HepG2 (cell line): ENCODE data around the gene VSTM4. TPM values are rescaled to one million over a fixed set of nuclear protein-coding genes. Genes with fewer than 3 reads are reported as not detected.

Experiments used
- ATAC-seq: fragments of 200-7000 bp; cut with Tn5 transposase; 3 replicates; pipeline ENCODE4 v1.9.1; 2020; ENCODE audit warnings: mild to moderate bottlenecking, moderate library complexity
- BruUV-seq: library from RNA; stranded (reverse); fragments of 400-500 nt; replicated peaks from 2 replicates; lab custom pipeline; 2021; lab: Mats Ljungman, UMichigan
- CTCF ChIA-PET: fragments of 300-600 bp; formaldehyde crosslinking; extraction: SDS; loops from one replicate; lab custom pipeline; 2021; ENCODE audit warnings: low total read pairs, inconsistent platforms, low intra/inter-chr PET ratio; lab: Yijun Ruan, JAX
- POLR2A ChIA-PET: fragments of 350-600 bp; sonication (Branson Sonifier 250); formaldehyde crosslinking; loops from one replicate; lab custom pipeline; 2020; ENCODE audit warnings: antibody characterized with exemption, inconsistent platforms; lab: Yijun Ruan, JAX
- DNase-seq: peaks from one replicate; pipeline ENCODE4 v3.0.0-alpha.2; 2015; ENCODE audit warnings: low spot score
- FAIRE-seq: peaks from 3 replicates; lab custom pipeline; 2011; peaks lifted over from hg19 to GRCh38; lab: Jason Lieb, UNC
- H2AFZ ChIP-seq: one replicate; pipeline ENCODE4 v1.6.1; 2011; ENCODE audit warnings: low read length, inconsistent platforms
- H3K27ac ChIP-seq: fragments of 300-600 bp; 3 replicates; pipeline ENCODE4 v1.8.0; 2011; ENCODE audit warnings: mixed run types, mild to moderate bottlenecking, mixed read lengths, low read length, inconsistent platforms; ENCODE audit not compliant: insufficient read depth; ENCODE audit errors: extremely low read length
- H3K27me3 ChIP-seq, 2 experiments: fragments of 200-600 bp in 1 of 2; 2 replicates in 1 of 2; 3 replicates in 1 of 2; pipeline versions ENCODE4 v1.6.0 to v1.8.0; 2011; ENCODE audit warnings: low read length in 2 of 2, mild to moderate bottlenecking in 2 of 2, moderate library complexity in 2 of 2, inconsistent platforms in 1 of 2; ENCODE audit not compliant: insufficient read depth in 2 of 2, control insufficient read depth in 1 of 2
- H3K36me3 ChIP-seq, 2 experiments: fragments of 200-600 bp in 1 of 2; replicated peaks in 1 of 2; 2 replicates in 1 of 2; 3 replicates in 1 of 2; pipeline versions ENCODE4 v1.5.1 to v1.8.0; 2011; ENCODE audit warnings: low read length in 2 of 2, inconsistent platforms in 1 of 2; ENCODE audit not compliant: insufficient read depth in 2 of 2, control insufficient read depth in 1 of 2
- H3K4me1 ChIP-seq: 2 replicates; pipeline ENCODE4 v1.5.1; 2012; ENCODE audit warnings: low read length, inconsistent platforms; ENCODE audit not compliant: insufficient read depth
- H3K4me2 ChIP-seq: 2 replicates; pipeline ENCODE4 v1.6.0; 2011; ENCODE audit warnings: low read depth, low read length, inconsistent platforms
- H3K4me3 ChIP-seq, 3 experiments: fragments of 200-600 bp in 1 of 3; sonication (generic), shearing (Covaris generic) in 1 of 3; replicated peaks in 1 of 3; 2 replicates each; pipeline ENCODE4 v1.5.1; 2011 to 2016; ENCODE audit warnings: low read length in 3 of 3, inconsistent platforms in 2 of 3, low read depth in 2 of 3, mild to moderate bottlenecking in 2 of 3, control low read depth in 1 of 3, mixed read lengths in 1 of 3; ENCODE audit not compliant: insufficient read depth in 1 of 3
- H3K79me2 ChIP-seq: one replicate; pipeline ENCODE4 v1.6.1; 2011; ENCODE audit warnings: low read length, inconsistent platforms; ENCODE audit not compliant: insufficient read depth
- H3K9ac ChIP-seq: 2 replicates; pipeline ENCODE4 v1.6.0; 2011; ENCODE audit warnings: mild to moderate bottlenecking, low read depth, low read length, inconsistent platforms; ENCODE audit not compliant: insufficient read depth
- H3K9me3 ChIP-seq: 2 replicates; pipeline ENCODE4 v1.5.1; 2012; ENCODE audit warnings: mild to moderate bottlenecking, low read length
- H4K20me1 ChIP-seq: 2 replicates; pipeline ENCODE4 v1.6.0; 2011; ENCODE audit warnings: inconsistent platforms, mild to moderate bottlenecking, low read length, moderate library complexity; ENCODE audit not compliant: insufficient read depth
- ARHGAP35 ChIP-seq: sonication (generic); formaldehyde crosslinking; IDR thresholded peaks from 2 replicates; pipeline ENCODE4 v1.9.0; 2022; ENCODE audit warnings: mild to moderate bottlenecking, inconsistent platforms, moderate library complexity, missing genetic modification reagents, borderline replicate concordance
- CBFB ChIP-seq: sonication (generic); formaldehyde crosslinking; IDR thresholded peaks from 2 replicates; pipeline ENCODE4 v1.4.0; 2020; ENCODE audit warnings: missing genetic modification reagents
- EZH2 ChIP-seq: conservative IDR thresholded peaks from 2 replicates; pipeline ENCODE4 v1.6.1; 2012; ENCODE audit warnings: mild to moderate bottlenecking, low read depth, low read length, moderate library complexity
- MTF1 ChIP-seq: sonication (generic); formaldehyde crosslinking; IDR thresholded peaks from 2 replicates; pipeline ENCODE4 v1.5.0; 2020; ENCODE audit warnings: missing genetic modification reagents
- ZNF879 ChIP-seq: sonication (generic); formaldehyde crosslinking; IDR thresholded peaks from 2 replicates; pipeline ENCODE4 v1.8.1; 2023; ENCODE audit warnings: missing genetic modification reagents
- WGBS: methylation state at CpG from one replicate; pipeline ENCODE4 v1.1.6; 2017; ENCODE audit warnings: low lambda C conversion rate; 5-methylcytosine and 5-hydroxymethylcytosine counted together
- in situ Hi-C: cut with HindIII; loops from 2 replicates; pipeline ENCODE4 v1.10.0; 2017; ENCODE audit warnings: low pct_unique_long_range_greater_than_20kb; ENCODE audit not compliant: extremely low pct_ligation_motif_present
- intact Hi-C: fragments of 100-400 bp; cut with micrococcal nuclease; formaldehyde crosslinking; loops from one replicate; pipeline ENCODE4 v1.10.0; 2022; ENCODE audit not compliant: unreplicated experiment
- polyA plus RNA-seq, 8 experiments: library from polyadenylated mRNA; depleted of rRNA in 3 of 8; stranded (reverse) in 7 of 8; unstranded in 1 of 8; fragments of >200 nt; fragmentation: Illumina TruSeq in 4 of 8; extraction: Trizol in 4 of 8; gene quantifications; 2 replicates each; pipeline versions ENCODE4 v1.2.1 to v1.2.3, GENCODE V29; 2011 to 2016; ENCODE audit warnings: low read depth in 4 of 8, missing spikeins in 1 of 8, mixed read lengths in 1 of 8; ENCODE audit not compliant: insufficient read depth in 1 of 8
- total RNA-seq, 5 experiments: library from RNA; depleted of rRNA; stranded (reverse); fragments of >200 nt; fragmentation: Illumina TruSeq; extraction: Trizol; gene quantifications; 2 replicates each; pipeline ENCODE4 v1.2.3, GENCODE V29; 2016; ENCODE audit warnings: low read depth in 1 of 5

VSTM4 gene
- total and polyA plus RNA-seq, 2 of the 13 experiments (the other 11 are each of a cell fraction or from before 2014, with no cell fraction given), result not detected

DNA sequence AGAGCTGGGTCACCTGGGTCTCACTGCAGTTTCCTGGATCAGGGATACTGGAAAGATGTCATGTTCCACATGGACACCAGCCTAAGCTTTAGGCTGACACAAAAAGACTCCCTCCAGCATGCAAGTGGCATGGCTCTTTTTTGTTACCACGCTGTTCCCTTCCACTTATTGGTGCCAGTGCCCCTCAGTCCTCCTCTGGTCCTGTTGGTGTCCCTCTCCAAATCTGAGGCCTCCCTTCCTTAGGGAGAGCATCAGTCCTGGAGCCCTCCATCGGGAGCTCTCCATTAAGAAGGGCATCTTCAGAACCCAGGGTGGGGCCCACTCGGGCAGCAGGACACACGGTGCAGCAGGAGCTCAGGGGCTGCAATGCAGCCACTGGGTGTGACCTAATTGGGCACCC, 99.6 kb downstream of the VSTM4 start:
- no peaks in the 10 kb centered on the region for H3K9me3 ChIP-seq
- WGBS, result 0% methylated on average over 3 of the region's 4 CpGs
- no peak for TF ChIP-seq ZNF879 (CRISPR knock-in tag)
- no peaks in the 10 kb centered on the region for H4K20me1 ChIP-seq
- H3K9ac ChIP-seq, result no peak overlapping the region
- ChIA-PET CTCF (no interaction called here), POLR2A (no interaction called here)
- no peak overlapping the region for H2AFZ ChIP-seq
- H3K36me3 ChIP-seq, result no peaks in the 10 kb centered on the region
- no TSS peak for BruUV-seq
- no peak for FAIRE-seq
- intact Hi-C loops (no loop called here), in situ Hi-C loops (no loop called here)
- ATAC-seq, result no peak
- no peak overlapping the region for H3K4me2 ChIP-seq
- H3K79me2 ChIP-seq, result no peaks in the 10 kb centered on the region
- no peak overlapping the region for H3K4me3 ChIP-seq
- H3K27ac ChIP-seq, result no peak overlapping the region
- no peak for DNase-seq
- H3K27me3 ChIP-seq, result no peaks in the 10 kb centered on the region; a peak in 1 of 5 replicates
- H3K4me1 ChIP-seq, result no peaks in the 10 kb centered on the region

DNA sequence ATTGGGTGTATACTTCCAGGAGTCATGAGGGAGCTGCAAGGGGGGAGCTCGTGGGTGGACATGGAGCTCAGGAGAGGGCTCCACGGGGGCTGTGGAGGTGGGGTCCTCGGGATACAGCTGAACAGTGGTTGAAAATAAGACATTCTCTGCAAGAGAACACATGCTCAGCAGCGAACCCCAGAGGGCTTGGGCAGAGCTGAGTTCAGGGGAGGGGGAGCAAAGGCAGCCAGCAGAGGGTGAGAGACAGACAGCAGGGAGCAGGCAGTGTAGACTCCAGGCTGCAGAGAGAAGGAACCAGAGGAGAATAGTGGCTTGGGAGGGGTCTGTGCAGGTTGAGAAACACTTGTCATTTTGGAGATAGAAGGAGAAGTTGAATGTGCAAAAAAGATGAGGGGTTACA, 102.7 kb downstream of the VSTM4 start:
- in situ Hi-C loops (no loop called here), intact Hi-C loops (no loop called here)
- Histone ChIP-seq H3K36me3 (no peaks in the 10 kb centered on the region), H3K27me3 (no peaks in the 10 kb centered on the region; a peak in 1 of 5 replicates), H3K9me3 (no peaks in the 10 kb centered on the region), H3K4me1 (no peaks in the 10 kb centered on the region), H3K4me3 (no peak overlapping the region), H3K79me2 (no peaks in the 10 kb centered on the region), H3K9ac (no peak overlapping the region), H3K4me2 (no peak overlapping the region), H4K20me1 (no peaks in the 10 kb centered on the region), H3K27ac (no peak overlapping the region), H2AFZ (no peak overlapping the region)
- POLR2A ChIA-PET, result no interaction called here
- DNase-seq (no peak), FAIRE-seq (no peak), ATAC-seq (no peak)
- CTCF ChIA-PET, result no interaction called here
- BruUV-seq, result no TSS peak
- WGBS, result 4% methylated on average over 4 of the region's 4 CpGs
- TF ChIP-seq MTF1 (CRISPR knock-in tag) (no peak), CBFB (CRISPR knock-in tag) (no peak), EZH2 (no peak), ARHGAP35 (CRISPR knock-in tag) (no peak)
- TF ChIP-seq, all 625 proteins: peak for 0
